ENCODE results near the gene PAGE2B. TPM values are rescaled to one million over a fixed set of nuclear protein-coding genes. Genes with fewer than 3 reads are reported as not detected.
"Not testable (repeated sequence)": the region's sequence is repeated elsewhere in the genome, so short reads cannot be mapped to it uniquely, and the experiment has no call there.

Gene PAGE2B
- not detected in 2 replicates for total RNA-seq
- not detected for polyA plus RNA-seq (2012)

DNA sequence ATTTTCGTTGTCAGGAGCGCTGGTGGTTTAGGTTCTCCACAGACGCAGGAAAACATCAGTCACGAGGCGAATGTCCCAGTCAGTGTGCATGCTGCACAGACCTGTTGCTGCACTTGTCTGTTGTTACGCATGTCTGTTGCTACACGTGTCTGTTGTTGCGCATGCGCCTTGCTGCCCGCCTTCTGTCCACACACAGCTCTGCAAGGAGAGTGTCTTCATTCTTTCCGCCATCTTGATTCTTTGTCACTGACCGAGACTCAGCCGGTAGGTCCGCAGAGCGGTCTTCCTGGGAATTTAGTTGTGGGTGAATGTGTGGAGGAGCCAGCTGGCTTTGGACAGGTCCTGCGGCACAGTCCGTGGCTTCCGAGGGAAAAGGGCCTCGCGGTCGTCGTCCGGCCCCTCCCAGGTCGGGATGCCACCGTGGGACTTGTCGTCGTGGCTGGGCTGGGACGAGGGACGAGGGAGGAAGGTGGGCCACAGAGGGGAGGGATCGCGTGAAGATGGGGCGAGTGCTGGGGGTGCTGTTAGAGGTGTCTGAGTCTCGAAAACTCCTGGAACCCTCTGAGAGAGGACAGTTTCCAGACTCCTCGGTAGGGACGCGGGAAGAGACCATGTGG, at the start of gene PAGE2B:
Gene PAGE2B, plus strand, starts transcription at position 180 of the 617 bp plus-strand sequence. CDS start 1,012 bp downstream, outside the sequence.
- DNase-seq (ENCODE audit: low read depth): no peak

DNA sequence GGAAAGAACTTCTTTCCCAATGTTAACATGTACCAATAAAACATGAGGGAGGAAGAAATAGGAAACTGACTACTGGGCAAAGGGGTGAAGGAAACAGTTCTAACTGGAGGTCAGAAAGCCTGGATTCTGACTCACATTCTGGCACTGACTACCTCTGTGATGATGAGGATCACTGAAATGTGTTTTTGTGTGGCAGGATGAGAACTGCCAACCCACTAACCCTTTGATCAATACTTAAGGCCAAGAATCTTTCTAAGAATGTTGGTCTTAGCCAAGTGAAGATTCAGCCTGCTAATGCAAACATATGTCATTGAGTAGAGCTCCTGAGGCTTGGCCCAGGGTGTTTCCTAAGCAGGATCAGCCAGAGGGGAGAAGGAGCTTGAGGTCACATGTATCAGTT, 48.7 kb upstream of the PAGE2B start:
- no peak for DNase-seq (ENCODE audit: low read depth)

DNA sequence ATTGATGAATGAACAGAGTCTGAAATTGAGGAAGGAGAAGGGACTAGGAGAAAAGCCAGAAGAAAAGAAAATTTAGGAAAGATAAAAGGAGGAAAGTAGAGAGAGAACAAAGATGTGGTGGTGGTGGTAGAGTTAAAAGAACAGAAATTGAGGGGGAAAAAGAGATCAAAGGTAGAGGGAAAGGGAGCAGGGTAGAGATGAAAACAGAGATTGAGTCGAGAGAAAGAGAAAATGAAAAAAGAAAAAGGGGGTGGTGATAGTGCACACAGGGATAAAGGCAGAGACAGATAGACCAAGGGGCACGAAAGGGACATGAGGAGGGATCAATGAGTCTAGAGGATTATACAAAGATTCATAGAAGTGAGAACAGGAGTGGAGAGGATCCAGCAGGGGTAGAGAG, 48.0 kb upstream of the PAGE2B start:
- no peak for DNase-seq (ENCODE audit: low read depth)

DNA sequence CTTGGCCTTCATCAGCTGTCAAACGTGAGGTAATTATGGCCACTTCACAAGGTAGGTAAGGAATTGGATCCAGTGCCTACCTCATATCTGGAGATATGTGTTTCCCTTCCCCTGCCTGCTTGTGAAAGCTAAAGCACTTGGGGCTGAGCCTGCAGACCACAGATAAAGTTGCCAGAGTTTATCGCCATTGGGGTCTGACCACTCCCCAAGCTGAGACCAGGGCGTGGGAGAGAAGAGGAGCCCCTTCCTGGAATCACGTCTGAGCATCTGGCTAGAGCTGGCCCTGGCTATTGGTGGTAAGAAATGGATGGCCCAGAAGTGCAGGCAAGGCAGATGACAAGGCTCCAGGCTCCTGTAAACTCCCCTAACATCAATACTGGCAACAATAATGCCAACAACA, 46.8 kb upstream of the PAGE2B start:
- DNase-seq (ENCODE audit: low read depth): no peak

DNA sequence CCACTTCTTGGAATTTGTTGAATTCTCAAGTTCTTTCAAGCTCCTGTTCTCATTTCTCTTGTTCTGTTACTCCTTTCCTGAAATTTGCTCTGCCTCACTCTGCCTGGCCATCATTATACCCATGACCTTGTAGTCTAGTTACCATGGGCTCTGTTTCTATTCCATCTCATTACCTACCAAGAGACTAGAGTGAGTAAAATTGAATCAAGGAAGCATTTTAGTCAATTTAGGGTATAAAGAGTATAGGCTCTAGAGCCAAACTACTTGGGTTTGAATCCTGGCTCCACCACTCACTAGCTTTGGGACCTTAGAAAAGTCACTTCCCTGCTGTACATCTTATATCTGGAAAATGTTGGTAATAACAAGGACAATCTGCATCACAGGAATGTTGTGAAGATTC, 46.2 kb upstream of the PAGE2B start:
- no peak for DNase-seq (ENCODE audit: low read depth)

DNA sequence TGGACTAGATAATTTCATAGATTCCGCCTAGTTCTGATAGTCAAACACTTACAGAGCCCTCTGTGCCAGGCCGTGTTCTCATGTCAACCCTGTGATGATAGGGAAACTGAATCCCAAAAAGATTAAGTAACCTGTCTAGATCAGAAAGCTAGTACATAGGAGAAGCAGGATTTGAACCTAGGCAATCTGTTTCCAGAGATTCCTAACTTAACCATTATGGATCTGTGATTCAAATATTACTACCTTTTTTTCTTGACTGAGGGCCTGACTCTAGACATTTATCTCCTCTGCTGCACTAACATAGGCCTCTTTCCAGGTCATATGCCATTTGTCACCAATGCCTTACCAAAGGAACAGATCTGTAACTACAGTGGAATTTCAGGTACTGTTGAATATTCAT, 45.5 kb upstream of the PAGE2B start:
- no peak for DNase-seq (ENCODE audit: low read depth)

DNA sequence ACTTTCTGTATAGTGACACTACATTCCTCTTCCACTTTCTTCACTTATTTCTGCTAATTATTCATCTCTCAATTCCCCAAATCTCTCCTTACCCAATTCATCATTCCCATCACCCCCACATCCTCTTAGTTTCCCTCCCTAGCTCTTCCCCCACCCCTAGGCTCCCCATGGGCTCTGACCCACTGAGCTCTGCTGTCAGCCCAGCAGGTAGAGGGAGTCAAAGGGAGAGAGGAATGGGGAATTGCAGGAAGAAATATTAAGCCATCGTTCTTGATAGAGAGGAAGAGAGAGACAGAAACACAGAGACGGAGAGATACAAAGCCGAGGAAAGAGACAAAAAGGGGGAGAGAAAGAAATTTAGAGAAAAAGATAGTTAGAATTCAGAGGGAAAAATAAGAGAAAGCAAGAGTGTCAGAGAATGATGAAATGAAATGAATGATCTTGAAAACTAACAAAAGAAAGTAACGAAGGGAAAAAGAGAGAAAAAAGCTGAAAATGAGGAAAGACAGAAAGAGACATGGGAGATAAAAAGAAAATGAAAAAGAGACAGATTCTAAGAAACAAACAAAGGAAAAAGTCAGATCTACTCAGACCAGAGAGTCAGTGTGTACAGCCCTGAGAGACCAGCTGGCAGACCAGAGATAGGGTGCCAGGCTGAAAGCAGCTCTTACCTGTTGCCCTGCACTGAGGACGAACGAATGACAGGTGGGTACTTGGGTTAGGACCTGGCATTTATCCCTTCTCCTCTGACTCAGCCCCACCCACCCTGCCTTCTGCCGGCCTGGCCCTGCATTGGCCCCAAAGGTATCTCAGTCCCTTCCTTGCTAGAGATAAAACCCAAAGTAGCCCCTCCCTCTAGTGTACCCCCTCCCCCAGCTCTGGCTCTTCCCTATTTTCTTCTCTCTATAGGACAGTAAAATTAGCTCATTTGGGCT, 44.3 kb upstream of the PAGE2B start, which contains the start of gene ALAS2:
Gene ALAS2, minus strand, starts transcription at position 707 of the 935 bp plus-strand sequence. CDS start 4,977 bp downstream, outside the sequence.
- no peak for DNase-seq (ENCODE audit: low read depth)

GRCh38 chrX:55033429-55033828, 41.4 kb upstream of the PAGE2B start:
- DNase-seq (ENCODE audit: low read depth): no peak

- DNase-seq (ENCODE audit: low read depth): no peak
Observed at GRCh38 chrX:55039471-55039870, 35.4 kb upstream of the PAGE2B start.

DNA sequence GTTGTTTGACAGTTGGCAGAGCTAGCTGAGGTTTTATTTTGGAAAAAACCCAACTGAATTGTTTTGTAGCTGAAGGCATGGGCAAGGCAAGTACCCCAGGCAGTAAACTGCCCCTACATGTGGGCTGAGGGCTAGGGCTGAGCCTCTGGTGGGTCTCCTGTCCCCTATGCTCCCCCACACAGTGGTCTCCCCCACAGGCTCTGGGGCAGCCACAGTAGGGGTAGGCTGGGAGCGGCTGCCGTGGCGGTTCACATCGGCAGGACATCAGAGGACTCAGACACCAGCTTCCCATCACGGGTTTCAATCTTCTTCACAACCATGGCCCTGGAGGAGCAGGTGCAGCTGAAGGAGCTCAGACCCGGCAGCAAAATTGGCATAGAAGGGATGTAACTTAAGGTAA, 33.3 kb upstream of the PAGE2B start:
- no peak for DNase-seq (ENCODE audit: low read depth)

DNA sequence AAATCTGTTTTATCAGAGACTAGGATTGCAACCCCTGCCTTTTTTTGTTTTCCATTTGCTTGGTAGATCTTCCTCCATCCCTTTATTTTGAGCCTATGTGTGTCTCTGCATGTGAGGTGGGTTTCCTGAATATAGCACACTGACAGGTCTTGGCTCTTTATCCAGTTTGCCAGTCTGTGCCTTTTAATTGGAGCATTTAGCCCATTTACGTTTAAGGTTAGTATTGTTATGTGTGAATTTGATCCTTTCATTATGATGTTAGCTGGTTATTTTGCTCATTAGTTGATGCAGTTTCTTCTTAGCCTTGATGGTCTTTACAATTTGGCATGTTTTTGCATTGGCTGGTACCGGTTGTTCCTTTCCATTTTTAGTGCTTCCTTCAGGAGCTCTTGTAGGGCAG, 24.2 kb upstream of the PAGE2B start:
- DNase-seq (ENCODE audit: low read depth): not testable (repeated sequence)

- DNase-seq (ENCODE audit: low read depth): peak; percentile 1
Observed at GRCh38 chrX:55056820-55057674, 17.8 kb upstream of the PAGE2B start.

DNA sequence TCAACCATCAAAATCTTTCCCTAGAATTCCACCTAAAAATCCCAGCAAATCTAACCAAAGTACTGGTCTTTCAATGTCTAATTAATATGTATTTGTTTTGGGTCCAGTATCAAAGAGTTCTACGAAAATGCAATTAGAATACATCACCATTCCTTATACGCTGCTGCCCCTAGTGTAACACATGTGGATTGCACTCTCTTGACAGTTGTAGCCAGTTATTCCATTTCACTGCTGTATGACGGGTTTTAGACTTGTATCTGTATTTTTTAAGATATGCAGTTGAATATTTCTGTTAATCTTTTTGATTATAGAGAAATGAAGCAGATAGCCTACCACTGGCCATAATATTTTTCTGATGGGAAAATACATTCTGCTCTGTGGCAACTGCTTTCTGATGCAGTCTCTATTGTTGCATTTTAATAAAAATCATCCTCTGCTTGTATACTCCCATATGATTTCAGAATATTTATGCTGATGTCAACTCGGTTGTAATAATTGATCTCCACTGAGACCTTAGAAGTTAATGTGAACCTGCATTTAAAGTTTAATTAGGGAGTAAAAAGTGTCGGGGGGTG, 17.1 kb upstream of the PAGE2B start:
- peak; percentile 39 for DNase-seq (ENCODE audit: low read depth)

GRCh38 chrX:55067180-55067579, 7.7 kb upstream of the PAGE2B start:
- DNase-seq (ENCODE audit: low read depth): not testable (repeated sequence)

GRCh38 chrX:55072286-55072685, 2.5 kb upstream of the PAGE2B start:
- DNase-seq (ENCODE audit: low read depth): no peak

GRCh38 chrX:55088795-55089489, 14.1 kb downstream of the PAGE2B start, which contains the start of gene PAGE2:
PAGE2 (plus strand) TSS chrX:55089018; CDS start chrX:55090021, 1,003 bp downstream.
- no peak for DNase-seq (ENCODE audit: low read depth)

- DNase-seq (ENCODE audit: low read depth): no peak
Observed at GRCh38 chrX:55098691-55099090, 23.9 kb downstream of the PAGE2B start.

- no peak for DNase-seq (ENCODE audit: low read depth)
Observed at GRCh38 chrX:55099162-55099561, 24.3 kb downstream of the PAGE2B start.

GRCh38 chrX:55102754-55103153, 27.9 kb downstream of the PAGE2B start:
- DNase-seq (ENCODE audit: low read depth): no peak

DNA sequence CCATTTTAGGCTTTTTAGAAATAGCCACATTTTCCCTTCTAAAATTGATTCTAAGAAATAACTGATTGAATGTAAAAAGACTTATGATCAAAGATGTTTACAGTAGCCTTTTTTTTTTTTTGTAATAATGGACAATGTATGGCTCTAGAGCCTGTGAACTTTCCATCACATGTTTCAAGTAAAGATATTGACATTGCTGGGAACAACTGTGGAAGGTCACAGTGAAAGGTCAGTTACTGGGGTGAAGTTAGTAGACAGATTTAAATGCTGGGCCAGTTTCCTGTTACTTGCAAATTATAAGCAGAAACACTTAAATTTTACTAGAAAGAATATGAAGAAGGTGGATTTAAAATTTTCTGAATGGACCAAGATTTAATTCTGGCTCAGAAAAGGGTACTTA, 32.4 kb downstream of the PAGE2B start:
- DNase-seq (ENCODE audit: low read depth): no peak

All from myocyte (in vitro differentiated cells).